ENCODE measurements around the gene IFNAR1. TPM values are rescaled to one million over a fixed set of nuclear protein-coding genes. Genes with fewer than 3 reads are reported as not detected.
A peak's percentile ranks its signal among the peaks of the same experiment; 100 is the strongest.

Gene IFNAR1
- total and polyA plus RNA-seq, 2 of the 8 experiments (the other 6 are each of a cell fraction or from before 2014, with no cell fraction given), result 3.1 to 17.1 TPM

GRCh38 chr21:33403786-33404585 lies 79.2 kb downstream of the IFNAR1 start:
- Histone ChIP-seq H4K5ac (ENCODE audit: insufficient read length, low read depth, low read length) (peak overlapping the region; percentile 38), H2BK12ac (ENCODE audit: low read depth, low read length) (no peak overlapping the region), H3K14ac (ENCODE audit: insufficient read length) (no peak overlapping the region), H3K79me2 (ENCODE audit: control insufficient read depth in 1 of 2, insufficient read depth in 2 of 2, low read length in 2 of 2) (peaks cover 3 to 49% of the 10 kb centered on the region in 2 experiments; a peak in 3 of 4 replicates), H2AFZ (ENCODE audit: low read length) (no peak overlapping the region), H3K56ac (replicated peaks; ENCODE audit: insufficient read length, low read depth, low read length) (peak overlapping the region; percentile 69), H2BK20ac (ENCODE audit: low read length) (no peak overlapping the region), H3K9ac (replicated peaks in 1 of 4; ENCODE audit: extremely low read depth in 1 of 4, low read depth in 3 of 4, low read length in 3 of 4) (peak overlapping the region; percentile 31 to 84 (median 64); a peak in 6 of 7 replicates), H4K8ac (ENCODE audit: extremely low read depth, insufficient read depth, low read length) (peak overlapping the region; percentile 64), H3K27me3 (replicated peaks in 1 of 4; ENCODE audit: control insufficient read depth in 3 of 4, extremely low read depth in 1 of 4, insufficient read depth in 3 of 4, low read length in 3 of 4) (no peaks in the 10 kb centered on the region), H3K9me3 (ENCODE audit: insufficient read depth in 2 of 2, low read depth in 1 of 2, low read length in 1 of 2) (peaks cover 0 to 2% of the 10 kb centered on the region in 2 experiments; a peak in 1 of 4 replicates), H2BK15ac (ENCODE audit: low read length) (no peak overlapping the region), H4K91ac (replicated peaks; ENCODE audit: insufficient read length, low read length) (peak overlapping the region; percentile 17), H3K23ac (ENCODE audit: insufficient read length) (no peak overlapping the region), H2AK5ac (ENCODE audit: low read depth, low read length) (no peak overlapping the region), H3K4me2 (ENCODE audit: insufficient read depth in 1 of 2, low read depth in 2 of 2, low read length in 2 of 2) (peak overlapping the region; percentile 79 to 90), H3K27ac (ENCODE audit: low read depth, low read length) (no peak overlapping the region; the same call in 1 of the 2 replicates), H3K4me3 (ENCODE audit: extremely low read depth in 1 of 4, insufficient read depth in 2 of 4, low read depth in 3 of 4, low read length in 4 of 4) (peak overlapping the region; percentile 58 to 95 (median 76)), H3K23me2 (ENCODE audit: low read depth, low read length) (peaks cover 5% of the 10 kb centered on the region; the same call in 1 of the 2 replicates), H3K18ac (ENCODE audit: extremely low read depth, low read length) (peak overlapping the region; percentile 83), H3K79me1 (ENCODE audit: low read depth, low read length) (no peaks in the 10 kb centered on the region; the same call in 1 of the 2 replicates), H3K4ac (replicated peaks; ENCODE audit: insufficient read length, low read depth, low read length) (peak overlapping the region; percentile 96), H2BK5ac (ENCODE audit: low read depth, low read length) (no peak overlapping the region), H4K20me1 (replicated peaks in 1 of 2; ENCODE audit: control insufficient read depth in 1 of 2, insufficient read depth in 2 of 2, low read length in 2 of 2) (peaks cover 0 to 2% of the 10 kb centered on the region in 2 experiments), H3K4me1 (replicated peaks in 1 of 4; ENCODE audit: control insufficient read depth in 3 of 4, insufficient read depth in 4 of 4, low read length in 3 of 4) (peaks cover 2 to 6% (median 3%) of the 10 kb centered on the region in 4 experiments), H2BK120ac (replicated peaks; ENCODE audit: low read depth, low read length) (no peak overlapping the region), H3K36me3 (ENCODE audit: control insufficient read depth in 2 of 4, insufficient read depth in 4 of 4, low read length in 3 of 4) (no peaks in the 10 kb centered on the region)
- WGBS, 2 experiments (ENCODE audit: extremely low coverage in 1 of 2, insufficient coverage in 1 of 2, insufficient read length in 1 of 2, insufficient replicate concordance in 2 of 2, low coverage in 1 of 2, low lambda C conversion rate in 2 of 2, missing lambda C conversion rate in 1 of 2), result 24% methylated on average over 29 of the region's 47 CpGs; no CpG with 5 or more reads in 1 of the 2 experiments
- CTCF ChIA-PET (ENCODE audit: partially characterized antibody), result interaction anchor here (0.5 to 3.5 kb wide), 8 partner anchors 8 to 60 kb away, joined by 3 to 12 read pairs (median 4); no protein-coding TSS in a partner anchor
- DNase-seq (ENCODE audit: low read depth in 1 of 2, low spot score in 2 of 2) (peak in 1 of 2 experiments; percentile 77), FAIRE-seq (no peak)
- POLR2A ChIA-PET (ENCODE audit: partially characterized antibody), result interaction anchor here (0.6 to 1.7 kb wide), 6 partner anchors 20 to 205 kb away, joined by 3 to 10 read pairs (median 3); partner anchors contain the start of gene IFNAR1
- TF ChIP-seq CBX5 (IDR thresholded peaks at IDR 0.05; ENCODE audit: low read depth, low read length), result no peak
- TF ChIP-seq SIX5 (IDR thresholded peaks at IDR 0.05; ENCODE audit: low read depth, low read length), result no peak
- peak; percentile 53; the same call in 1 of the 2 replicates for TF ChIP-seq RBBP5 (IDR thresholded peaks at IDR 0.05; ENCODE audit: borderline replicate concordance, low read depth, low read length)
- TF ChIP-seq JUN (IDR thresholded peaks at IDR 0.05; ENCODE audit: low read depth, low read length), result no peak
- TF ChIP-seq TEAD4 (IDR thresholded peaks at IDR 0.05; ENCODE audit: low read depth, low read length), result no peak
- TF ChIP-seq POLR2AphosphoS5 (IDR thresholded peaks at IDR 0.05; ENCODE audit: low read depth, low read length), result 0 out of 2 replicates have a peak, but pooled peaks have one; percentile 22
- no peak for TF ChIP-seq ZNF274 (IDR thresholded peaks at IDR 0.05; ENCODE audit: borderline replicate concordance, extremely low read depth, low read length)
- TF ChIP-seq TCF12 (IDR thresholded peaks at IDR 0.05; ENCODE audit: low read depth, low read length), result no peak
- TF ChIP-seq NRF1 (IDR thresholded peaks at IDR 0.05; ENCODE audit: low read depth, low read length), result no peak
- no peak for TF ChIP-seq HDAC6 (IDR thresholded peaks at IDR 0.05; ENCODE audit: low read depth, low read length)
- TF ChIP-seq SRF (IDR thresholded peaks at IDR 0.05; ENCODE audit: low read depth, low read length), result no peak
- no peak for TF ChIP-seq JUND (IDR thresholded peaks at IDR 0.05; ENCODE audit: low read length)
